ENCODE data around the gene GPR65. TPM values are rescaled to one million over a fixed set of nuclear protein-coding genes. Genes with fewer than 3 reads are reported as not detected.

GPR65 gene, protein sequence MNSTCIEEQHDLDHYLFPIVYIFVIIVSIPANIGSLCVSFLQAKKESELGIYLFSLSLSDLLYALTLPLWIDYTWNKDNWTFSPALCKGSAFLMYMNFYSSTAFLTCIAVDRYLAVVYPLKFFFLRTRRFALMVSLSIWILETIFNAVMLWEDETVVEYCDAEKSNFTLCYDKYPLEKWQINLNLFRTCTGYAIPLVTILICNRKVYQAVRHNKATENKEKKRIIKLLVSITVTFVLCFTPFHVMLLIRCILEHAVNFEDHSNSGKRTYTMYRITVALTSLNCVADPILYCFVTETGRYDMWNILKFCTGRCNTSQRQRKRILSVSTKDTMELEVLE
- total RNA-seq: not detected in 2 replicates
- long read RNA-seq: 0 reads

DNA sequence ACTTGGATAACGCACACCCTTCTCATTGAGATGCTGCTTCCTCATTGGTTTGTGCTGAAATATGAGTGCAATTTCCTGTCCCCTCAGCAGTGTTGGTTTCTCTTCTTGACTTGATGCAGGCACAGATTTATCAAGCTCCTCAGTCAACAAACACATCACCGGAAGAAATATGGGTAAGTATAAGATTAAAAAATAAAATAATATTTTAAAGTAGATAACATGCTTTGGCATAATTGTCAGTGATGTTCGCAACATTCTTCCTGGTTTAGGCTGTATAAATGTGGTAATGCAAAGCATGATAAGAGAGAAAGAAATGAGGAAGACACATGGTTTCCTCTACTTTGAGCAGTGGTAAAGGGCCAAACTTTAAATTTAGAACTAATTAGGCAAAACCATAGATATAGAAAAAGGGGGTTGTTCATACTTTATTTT, at the start of gene GPR65:
Gene GPR65 (plus strand): TSS at position 86 of the 432 bp plus-strand sequence. CDS start 5,713 bp downstream, outside the sequence.
- Mint-ChIP-seq H3K27me3 (no peaks in the 10 kb centered on the region), H3K27ac (no peak within 1 kb of the TSS), H3K9me3 (ENCODE audit: low read depth) (peaks cover 3% of the 10 kb centered on the region), H3K4me3 (ENCODE audit: low read depth) (no peak within 1 kb of the TSS), H3K36me3 (ENCODE audit: insufficient read depth) (no peaks in the 10 kb centered on the region), H3K4me1 (ENCODE audit: low read depth) (peaks cover 2% of the 10 kb centered on the region)
- TF ChIP-seq, protein P1, sequence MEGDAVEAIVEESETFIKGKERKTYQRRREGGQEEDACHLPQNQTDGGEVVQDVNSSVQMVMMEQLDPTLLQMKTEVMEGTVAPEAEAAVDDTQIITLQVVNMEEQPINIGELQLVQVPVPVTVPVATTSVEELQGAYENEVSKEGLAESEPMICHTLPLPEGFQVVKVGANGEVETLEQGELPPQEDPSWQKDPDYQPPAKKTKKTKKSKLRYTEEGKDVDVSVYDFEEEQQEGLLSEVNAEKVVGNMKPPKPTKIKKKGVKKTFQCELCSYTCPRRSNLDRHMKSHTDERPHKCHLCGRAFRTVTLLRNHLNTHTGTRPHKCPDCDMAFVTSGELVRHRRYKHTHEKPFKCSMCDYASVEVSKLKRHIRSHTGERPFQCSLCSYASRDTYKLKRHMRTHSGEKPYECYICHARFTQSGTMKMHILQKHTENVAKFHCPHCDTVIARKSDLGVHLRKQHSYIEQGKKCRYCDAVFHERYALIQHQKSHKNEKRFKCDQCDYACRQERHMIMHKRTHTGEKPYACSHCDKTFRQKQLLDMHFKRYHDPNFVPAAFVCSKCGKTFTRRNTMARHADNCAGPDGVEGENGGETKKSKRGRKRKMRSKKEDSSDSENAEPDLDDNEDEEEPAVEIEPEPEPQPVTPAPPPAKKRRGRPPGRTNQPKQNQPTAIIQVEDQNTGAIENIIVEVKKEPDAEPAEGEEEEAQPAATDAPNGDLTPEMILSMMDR (IDR thresholded peaks at IDR 0.05; ENCODE audit: unreplicated experiment): no peak
- DNase-seq (ENCODE audit: low spot score, unreplicated experiment): no peak

DNA sequence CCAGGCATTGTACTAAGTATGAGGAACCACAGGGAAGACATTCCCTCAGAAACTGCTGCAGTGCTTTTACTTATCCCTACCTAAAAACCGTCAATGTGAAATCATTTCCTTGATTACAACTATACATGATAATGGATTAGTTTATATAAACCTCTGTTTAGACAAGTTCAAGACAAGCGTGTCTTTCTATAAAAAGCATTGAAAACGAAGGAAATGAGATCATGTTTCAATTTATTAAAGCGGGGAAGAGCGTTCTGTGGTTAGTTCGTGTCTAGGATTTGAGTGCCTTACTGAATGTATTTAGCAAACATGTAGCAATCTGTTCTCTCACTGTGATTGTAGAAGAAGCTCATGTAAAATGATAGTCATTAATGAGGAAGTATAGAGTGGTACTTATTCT, 49.4 kb upstream of the GPR65 start:
- Mint-ChIP-seq H3K4me3 (ENCODE audit: low read depth) (no peak overlapping the region), H3K27me3 (no peaks in the 10 kb centered on the region), H3K27ac (no peak overlapping the region), H3K9me3 (ENCODE audit: low read depth) (peaks cover 5% of the 10 kb centered on the region), H3K4me1 (ENCODE audit: low read depth) (peaks cover 8% of the 10 kb centered on the region), H3K36me3 (ENCODE audit: insufficient read depth) (peaks cover 27% of the 10 kb centered on the region)
- TF ChIP-seq, protein P1 (IDR thresholded peaks at IDR 0.05; ENCODE audit: unreplicated experiment): no peak
- DNase-seq (ENCODE audit: low spot score, unreplicated experiment): no peak

DNA sequence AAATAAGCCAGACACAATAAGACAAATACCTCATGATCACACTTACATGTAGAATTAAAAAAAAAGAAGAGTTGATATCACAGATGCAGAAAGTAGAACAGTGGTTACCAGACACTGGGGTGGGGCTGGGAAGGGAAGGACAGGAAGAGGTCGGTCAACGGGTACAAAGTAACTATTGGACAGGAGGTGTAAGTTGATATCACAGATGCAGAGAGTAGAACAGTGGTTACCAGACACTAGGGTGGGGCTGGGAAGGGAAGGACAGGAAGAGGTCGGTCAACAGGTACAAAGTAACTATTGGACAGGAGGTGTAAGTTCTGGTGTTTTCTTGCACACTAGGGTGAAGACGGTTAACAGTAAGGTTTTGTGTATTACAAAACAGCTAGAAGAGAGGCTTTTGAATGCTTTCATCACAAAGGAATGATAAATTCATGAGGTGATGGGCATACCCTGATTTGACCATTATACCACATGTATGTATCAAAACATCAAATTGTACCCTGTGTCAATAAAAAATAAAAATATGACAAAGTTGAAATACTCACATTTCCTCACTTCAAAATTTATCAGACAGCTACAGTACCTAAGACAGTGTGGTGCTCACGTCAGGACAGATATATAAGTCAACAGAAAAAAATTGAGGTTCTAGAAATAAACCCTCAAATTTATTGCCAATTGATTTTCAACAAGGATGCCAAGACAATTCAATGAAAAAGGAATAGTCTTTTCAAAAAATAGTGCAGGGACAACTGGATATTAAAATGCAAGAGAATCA, 44.7 kb upstream of the GPR65 start:
- H3K9me3 Mint-ChIP-seq (ENCODE audit: low read depth): peaks cover 11% of the 10 kb centered on the region
- H3K27ac Mint-ChIP-seq: no peak overlapping the region
- H3K36me3 Mint-ChIP-seq (ENCODE audit: insufficient read depth): peaks cover 48% of the 10 kb centered on the region
- DNase-seq (ENCODE audit: low spot score, unreplicated experiment): no peak
- no peak overlapping the region for H3K4me3 Mint-ChIP-seq (ENCODE audit: low read depth)
- no peaks in the 10 kb centered on the region for H3K27me3 Mint-ChIP-seq
- H3K4me1 Mint-ChIP-seq (ENCODE audit: low read depth): no peaks in the 10 kb centered on the region
- TF ChIP-seq, protein P1 (IDR thresholded peaks at IDR 0.05; ENCODE audit: unreplicated experiment): no peak

DNA sequence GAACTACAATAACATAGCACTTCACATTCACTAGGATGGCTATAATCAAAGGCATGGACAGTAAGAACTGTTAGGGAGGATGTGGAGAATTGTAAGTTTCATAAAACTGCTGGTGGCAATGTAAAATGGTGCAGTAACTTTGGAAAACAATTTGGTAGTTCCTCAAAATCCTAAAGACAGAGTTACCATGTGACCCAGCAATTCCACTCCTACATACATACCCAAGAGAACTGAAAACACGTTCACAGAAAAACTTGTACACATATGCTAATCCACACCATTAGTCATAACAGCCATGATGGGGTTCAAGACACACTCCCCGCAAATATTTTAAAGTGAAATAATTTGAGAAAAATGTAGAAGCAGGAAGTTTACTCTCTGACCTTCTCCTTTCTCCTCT, 43.7 kb upstream of the GPR65 start:
- H3K4me1 Mint-ChIP-seq (ENCODE audit: low read depth): no peaks in the 10 kb centered on the region
- H3K27me3 Mint-ChIP-seq: no peaks in the 10 kb centered on the region
- no peak overlapping the region for H3K27ac Mint-ChIP-seq
- H3K9me3 Mint-ChIP-seq (ENCODE audit: low read depth): peaks cover 11% of the 10 kb centered on the region
- peaks cover 47% of the 10 kb centered on the region for H3K36me3 Mint-ChIP-seq (ENCODE audit: insufficient read depth)
- H3K4me3 Mint-ChIP-seq (ENCODE audit: low read depth): no peak overlapping the region
- TF ChIP-seq, protein P1 (IDR thresholded peaks at IDR 0.05; ENCODE audit: unreplicated experiment): no peak
- no peak for DNase-seq (ENCODE audit: low spot score, unreplicated experiment)

DNA sequence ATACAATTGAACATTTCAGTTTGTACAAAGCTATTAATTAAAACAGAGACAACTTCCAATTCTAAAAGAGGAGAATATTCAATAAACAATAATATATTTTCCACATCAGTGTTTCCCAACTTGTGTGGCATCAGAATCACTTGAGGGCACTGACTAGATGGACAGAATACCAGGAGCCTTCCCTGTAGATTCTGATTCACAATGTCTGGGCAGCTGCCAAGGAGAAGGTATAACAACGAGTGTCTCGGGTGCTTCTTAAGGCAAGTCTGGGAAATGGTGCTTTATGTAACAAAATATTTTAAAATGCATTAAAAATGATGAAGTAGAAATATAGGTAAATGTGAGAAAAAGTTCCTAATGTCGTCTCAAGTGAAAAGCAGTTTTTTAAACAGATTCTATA, 38.1 kb upstream of the GPR65 start:
- peaks cover 17% of the 10 kb centered on the region for H3K36me3 Mint-ChIP-seq (ENCODE audit: insufficient read depth)
- no peaks in the 10 kb centered on the region for H3K4me1 Mint-ChIP-seq (ENCODE audit: low read depth)
- no peak overlapping the region for H3K4me3 Mint-ChIP-seq (ENCODE audit: low read depth)
- no peak overlapping the region for H3K27ac Mint-ChIP-seq
- DNase-seq (ENCODE audit: low spot score, unreplicated experiment): no peak
- no peaks in the 10 kb centered on the region for H3K27me3 Mint-ChIP-seq
- TF ChIP-seq, protein P1 (IDR thresholded peaks at IDR 0.05; ENCODE audit: unreplicated experiment): no peak
- no peaks in the 10 kb centered on the region for H3K9me3 Mint-ChIP-seq (ENCODE audit: low read depth)

Measured in progenitor cell of endocrine pancreas (in vitro differentiated cells).